Activated naive CD4-positive, alpha-beta T cell treated with anti-CD3 and anti-CD28 coated beads, Interleukin-2, amount 50 U/mL, for 24 hours (primary cell): Measurements from ENCODE around the gene TSPY10.
"Not testable (repeated sequence)": the region's sequence is repeated elsewhere in the genome, so short reads cannot be mapped to it uniquely, and the experiment has no call there.

Source experiments
- H3K27ac Mint-ChIP-seq: one replicate; pipeline ENCODE4 v1.8.0; 2021; ENCODE audit warnings: mild to moderate bottlenecking, mixed read lengths
- H3K27me3 Mint-ChIP-seq: one replicate; pipeline ENCODE4 v1.8.0; 2021; ENCODE audit warnings: mixed read lengths
- H3K36me3 Mint-ChIP-seq: one replicate; pipeline ENCODE4 v1.8.0; 2021; ENCODE audit warnings: mixed read lengths
- H3K4me1 Mint-ChIP-seq: one replicate; pipeline ENCODE4 v1.8.0; 2021; ENCODE audit warnings: mixed read lengths
- H3K4me3 Mint-ChIP-seq: one replicate; pipeline ENCODE4 v1.8.0; 2021; ENCODE audit warnings: mild to moderate bottlenecking, mixed read lengths
- H3K9me3 Mint-ChIP-seq: one replicate; pipeline ENCODE4 v1.8.0; 2021; ENCODE audit warnings: mixed read lengths

Gene TSPY10, protein sequence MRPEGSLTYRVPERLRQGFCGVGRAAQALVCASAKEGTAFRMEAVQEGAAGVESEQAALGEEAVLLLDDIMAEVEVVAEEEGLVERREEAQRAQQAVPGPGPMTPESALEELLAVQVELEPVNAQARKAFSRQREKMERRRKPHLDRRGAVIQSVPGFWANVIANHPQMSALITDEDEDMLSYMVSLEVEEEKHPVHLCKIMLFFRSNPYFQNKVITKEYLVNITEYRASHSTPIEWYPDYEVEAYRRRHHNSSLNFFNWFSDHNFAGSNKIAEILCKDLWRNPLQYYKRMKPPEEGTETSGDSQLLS

DNA sequence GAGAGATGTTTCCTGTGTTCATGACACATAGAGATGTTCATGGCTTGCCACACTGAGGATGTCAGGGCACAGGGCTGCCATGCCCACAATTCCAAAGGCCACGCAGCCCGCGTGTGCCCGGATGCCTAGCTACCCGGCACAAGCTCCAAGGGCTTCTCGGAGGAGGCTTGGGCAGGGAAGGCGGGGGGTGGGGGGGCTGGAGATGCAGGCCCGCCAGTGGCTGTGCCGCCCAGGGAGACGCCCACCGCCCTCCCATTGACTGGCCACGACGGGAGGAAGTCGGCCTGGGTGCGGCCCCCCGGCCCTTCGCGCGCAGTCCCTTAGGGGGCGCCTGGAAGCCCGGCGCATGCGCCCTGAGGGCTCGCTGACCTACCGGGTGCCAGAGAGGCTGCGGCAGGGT lies at the start of gene TSPY10:
TSPY10 (plus strand) TSS at position 301 of the 400 bp plus-strand sequence; CDS start at position 347, 46 bp downstream.
- H3K36me3 Mint-ChIP-seq, H3K27me3 Mint-ChIP-seq, H3K4me3 Mint-ChIP-seq, H3K27ac Mint-ChIP-seq, H3K4me1 Mint-ChIP-seq, H3K9me3 Mint-ChIP-seq: not testable (repeated sequence)

DNA sequence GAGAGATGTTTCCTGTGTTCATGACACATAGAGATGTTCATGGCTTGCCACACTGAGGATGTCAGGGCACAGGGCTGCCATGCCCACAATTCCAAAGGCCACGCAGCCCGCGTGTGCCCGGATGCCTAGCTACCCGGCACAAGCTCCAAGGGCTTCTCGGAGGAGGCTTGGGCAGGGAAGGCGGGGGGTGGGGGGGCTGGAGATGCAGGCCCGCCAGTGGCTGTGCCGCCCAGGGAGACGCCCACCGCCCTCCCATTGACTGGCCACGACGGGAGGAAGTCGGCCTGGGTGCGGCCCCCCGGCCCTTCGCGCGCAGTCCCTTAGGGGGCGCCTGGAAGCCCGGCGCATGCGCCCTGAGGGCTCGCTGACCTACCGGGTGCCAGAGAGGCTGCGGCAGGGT lies 40.7 kb upstream of the TSPY10 start, which contains the start of gene TSPY9:
TSPY9 (plus strand) TSS at position 301 of the 400 bp plus-strand sequence; CDS start at position 347, 46 bp downstream.
- H3K36me3 Mint-ChIP-seq, H3K4me3 Mint-ChIP-seq, H3K4me1 Mint-ChIP-seq, H3K27me3 Mint-ChIP-seq, H3K9me3 Mint-ChIP-seq, H3K27ac Mint-ChIP-seq: not testable (repeated sequence)

DNA sequence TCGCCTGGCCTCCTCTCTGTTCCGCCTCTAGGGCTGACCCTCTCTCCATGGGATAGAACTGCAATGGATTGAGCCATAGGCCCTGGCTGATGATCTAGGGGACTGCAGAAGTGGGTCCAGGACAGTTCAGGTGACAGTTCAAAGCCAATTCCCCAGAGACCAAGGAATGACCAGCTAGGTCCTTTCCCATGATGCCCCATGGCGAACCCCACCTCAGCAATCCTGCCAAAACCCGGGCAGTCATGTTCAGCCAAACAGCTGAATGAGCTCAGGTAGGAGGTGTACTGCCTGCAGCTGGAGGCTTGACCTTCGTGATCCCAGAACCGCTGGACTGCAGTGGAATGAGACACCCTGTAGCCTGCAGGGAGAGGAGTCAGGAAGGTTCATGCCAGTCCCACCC lies 23.3 kb upstream of the TSPY10 start:
- H3K4me1 Mint-ChIP-seq, H3K36me3 Mint-ChIP-seq, H3K9me3 Mint-ChIP-seq, H3K4me3 Mint-ChIP-seq, H3K27me3 Mint-ChIP-seq, H3K27ac Mint-ChIP-seq: not testable (repeated sequence)

DNA sequence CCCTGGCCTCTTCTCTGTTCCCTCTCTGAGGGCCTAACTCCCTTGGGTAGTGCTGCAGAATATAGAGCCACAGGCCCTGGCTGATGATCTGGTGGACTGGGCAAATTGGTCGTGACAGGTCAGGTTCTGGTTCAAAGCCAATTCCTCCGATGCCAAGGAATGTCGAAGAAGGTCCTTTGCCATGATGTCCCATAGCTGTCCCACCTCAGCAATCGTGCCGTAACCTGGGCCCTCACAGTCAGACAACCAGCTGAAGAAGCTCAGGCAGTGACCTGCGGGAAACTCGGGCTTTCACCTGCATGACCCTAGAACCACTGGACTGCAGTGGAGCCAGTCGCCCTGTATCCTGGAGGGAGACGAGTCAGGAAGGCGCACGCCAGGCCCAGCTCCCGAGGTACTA lies 11.4 kb upstream of the TSPY10 start:
- H3K27ac Mint-ChIP-seq, H3K4me1 Mint-ChIP-seq, H3K9me3 Mint-ChIP-seq, H3K27me3 Mint-ChIP-seq, H3K36me3 Mint-ChIP-seq, H3K4me3 Mint-ChIP-seq: not testable (repeated sequence)
